ENCODE measurements around the gene FOS.
A peak's percentile ranks its signal among the peaks of the same experiment; 100 is the strongest.

The FOS gene

GRCh38 chr14:75249251-75249957 lies 29.2 kb upstream of the FOS start:
- DNase-seq: peak in 1 of 10 donors; percentile 14
- intact Hi-C loops (cut with DNase I): loop anchor here (10.0 kb wide), 1 partner anchor 55 kb away; no protein-coding TSS in a partner anchor

DNA sequence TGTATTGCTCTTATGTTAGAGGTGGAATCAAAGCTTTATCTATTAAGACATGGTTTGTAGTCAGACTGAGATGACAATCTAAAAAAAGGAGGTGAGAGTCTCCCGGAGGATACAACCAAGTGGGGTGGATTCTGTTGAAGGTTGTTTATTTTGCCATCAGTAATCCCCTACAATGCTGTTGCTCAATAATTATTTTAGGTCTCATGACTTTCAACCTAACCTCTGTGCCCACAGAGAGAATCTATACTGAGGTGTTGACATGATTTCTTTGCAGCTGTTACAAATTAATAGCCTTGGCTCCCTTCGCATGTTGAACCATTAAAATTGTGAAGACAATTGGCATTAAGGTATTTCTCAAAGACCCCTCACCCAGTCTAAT lies 28.7 kb upstream of the FOS start:
- intact Hi-C loops (cut with DNase I): loop anchor here (10.0 kb wide), 1 partner anchor 55 kb away; no protein-coding TSS in a partner anchor
- no peak for DNase-seq

DNA sequence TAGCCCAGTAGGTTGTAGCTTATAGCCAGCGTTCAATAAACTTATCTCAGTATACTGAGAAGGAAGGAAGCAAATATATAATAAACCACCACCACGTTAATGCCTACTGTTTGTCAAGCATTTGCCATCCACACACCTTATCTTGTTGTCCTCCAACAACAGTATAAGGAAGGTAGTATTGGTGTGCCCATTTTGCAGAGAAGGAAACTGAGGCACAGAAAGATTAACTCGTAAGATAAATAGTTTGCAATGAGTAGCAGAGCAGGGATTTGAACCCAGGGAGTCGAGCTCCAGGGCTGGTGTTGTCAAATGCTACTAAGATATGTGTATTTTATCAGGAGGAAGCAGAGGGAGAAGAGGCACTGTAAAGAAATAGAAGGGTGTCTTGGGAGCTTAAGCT lies 27.8 kb upstream of the FOS start:
- intact Hi-C loops (cut with DNase I): no loop called here

GRCh38 chr14:75252254-75252837 lies 26.3 kb upstream of the FOS start:
- intact Hi-C loops (cut with DNase I): no loop called here
- peak in 1 of 10 donors; percentile 43 for DNase-seq

More for the DNA sequence above, 27.8 kb upstream of the FOS start:
- no peak for DNase-seq

GRCh38 chr14:75254381-75254822 lies 24.2 kb upstream of the FOS start:
- DNase-seq: peak in 1 of 10 donors; percentile 63
- intact Hi-C loops (cut with DNase I): no loop called here

DNA sequence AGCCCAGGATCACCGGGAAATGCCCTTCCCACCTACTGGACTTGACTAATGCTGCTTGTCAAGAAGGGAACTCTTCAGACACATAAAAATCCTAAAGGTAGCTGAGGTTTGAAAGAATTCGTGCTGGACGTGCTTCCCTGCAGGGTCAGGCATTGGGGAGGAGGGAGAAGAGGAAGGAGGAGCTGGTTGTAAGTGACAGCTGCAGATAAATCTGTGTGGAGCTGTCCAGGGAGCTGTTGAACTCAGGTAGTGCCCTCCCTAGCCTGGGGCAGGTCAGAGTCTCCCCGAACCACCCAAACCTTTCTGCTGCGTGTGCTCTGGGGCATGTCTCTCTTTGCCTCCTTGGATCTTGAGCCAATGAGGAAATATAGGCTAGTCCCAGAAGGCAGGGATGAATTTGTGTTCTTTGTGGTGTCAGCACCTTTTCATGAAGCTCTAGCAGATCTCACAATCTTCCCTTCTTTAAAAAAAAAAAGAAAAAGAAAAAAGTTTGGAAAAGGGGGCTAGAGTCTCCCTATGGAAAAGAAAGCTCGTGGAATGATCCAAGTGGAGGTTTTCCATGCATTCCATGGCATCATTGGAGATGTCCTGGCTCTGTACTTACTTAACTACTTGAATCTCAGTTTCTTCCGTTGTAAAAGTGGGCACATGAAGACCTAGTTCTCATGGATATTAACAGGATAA lies 23.6 kb upstream of the FOS start:
- no peak for DNase-seq

DNA sequence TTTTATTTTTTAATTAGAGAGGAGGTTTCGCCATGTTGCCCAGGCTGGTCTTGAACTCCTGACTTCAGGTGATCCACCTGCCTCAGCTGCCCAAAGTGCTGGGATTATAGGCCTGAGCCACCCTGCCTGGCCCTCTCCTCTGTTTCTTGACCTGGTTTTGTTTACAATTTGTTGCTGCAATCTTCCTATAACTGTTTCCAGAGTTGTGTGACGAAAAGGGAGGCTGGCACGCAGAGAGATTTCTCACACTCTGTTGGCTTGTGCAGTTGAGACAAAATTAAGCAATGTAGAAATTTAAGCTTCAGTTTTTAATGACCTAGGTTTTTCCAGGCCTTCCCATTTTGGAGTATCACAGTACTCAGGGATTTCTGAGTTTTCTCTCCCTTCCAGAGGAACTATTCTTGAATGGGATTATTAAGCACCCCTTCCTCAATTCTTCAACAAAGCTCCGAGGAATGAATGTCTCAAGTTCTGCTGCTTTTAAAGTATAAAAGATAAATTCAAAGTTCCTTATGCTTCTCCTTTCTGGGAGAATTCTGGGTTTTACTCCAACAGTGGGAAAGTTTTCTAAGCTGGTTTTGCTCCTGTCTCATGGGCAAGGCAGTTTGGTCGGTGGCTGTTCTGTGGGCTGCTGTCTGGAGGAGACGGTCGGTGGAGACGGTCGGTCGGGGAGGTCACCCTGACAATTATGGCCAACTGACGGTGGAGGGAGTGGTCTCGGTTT lies 20.4 kb upstream of the FOS start:
- no peak for DNase-seq
- intact Hi-C loops (cut with DNase I): loop anchor here (2.0 kb wide), 2 partner anchors 19 to 81 kb away; partner anchors contain the start of gene TMED10

More for the DNA sequence above, 23.6 kb upstream of the FOS start:
- intact Hi-C loops (cut with DNase I): no loop called here

DNA sequence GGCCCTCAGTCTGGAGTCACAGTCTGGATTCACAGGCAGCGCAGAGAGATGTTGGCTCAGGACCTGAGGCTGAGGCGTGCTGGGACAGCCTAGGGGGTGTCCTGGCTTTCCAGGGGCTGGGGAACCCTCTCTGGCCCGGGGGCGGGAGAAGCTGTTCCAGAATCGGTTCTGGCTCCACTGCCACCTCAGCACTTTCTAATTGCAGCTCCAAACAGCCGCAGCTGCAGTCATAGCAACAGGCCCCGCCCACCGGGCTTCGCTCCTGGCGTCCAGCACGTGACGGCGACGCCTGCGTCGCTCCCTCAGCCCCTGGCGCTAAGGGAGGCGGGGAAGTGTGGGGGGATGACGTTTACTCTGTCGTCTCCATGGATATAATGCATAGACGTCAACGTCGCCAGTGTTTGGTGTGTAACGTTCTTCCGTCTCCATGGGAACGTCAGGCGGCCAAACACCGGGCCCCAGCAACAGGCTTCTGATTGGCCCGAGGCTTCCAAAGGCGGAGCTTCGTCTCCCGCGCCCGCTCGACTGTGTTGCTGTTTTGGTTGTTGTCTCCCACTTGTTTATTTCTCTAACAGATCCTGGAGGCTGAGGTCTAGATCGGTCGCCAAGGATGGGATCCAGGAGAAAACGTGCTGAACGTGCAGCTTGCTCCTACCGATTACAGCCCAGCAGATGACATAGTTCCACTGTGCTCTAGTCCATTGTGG lies 19.7 kb upstream of the FOS start:
- intact Hi-C loops (cut with DNase I): loop anchor here (1.0 to 2.0 kb wide), 3 partner anchors 18 to 82 kb away; partner anchors contain the start of gene TMED10

DNA sequence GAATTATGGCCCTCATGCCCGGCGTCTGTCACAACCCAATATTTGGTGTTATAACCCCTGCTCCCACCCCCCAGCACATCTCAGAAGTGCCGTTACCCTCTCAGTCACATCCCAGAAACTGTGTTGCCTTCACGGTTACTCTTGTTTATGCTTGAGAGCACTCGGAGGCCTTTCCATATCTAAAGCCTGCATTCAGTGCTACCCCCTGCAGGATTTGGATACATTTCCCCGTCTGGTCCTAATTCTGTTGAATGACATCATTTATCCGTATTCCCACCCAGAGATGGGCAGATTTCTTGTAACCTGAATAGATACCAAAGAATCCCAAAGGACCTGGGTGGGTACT lies 19.1 kb upstream of the FOS start:
- intact Hi-C loops (cut with DNase I): loop anchor here (1.0 to 2.0 kb wide), 3 partner anchors 17 to 83 kb away; partner anchors contain the start of gene TMED10
- DNase-seq: no peak

More for the DNA sequence above, 19.7 kb upstream of the FOS start:
- DNase-seq: peak; percentile 95 to 100 (median 97)

- no peak for DNase-seq
- intact Hi-C loops (cut with DNase I): no loop called here
Measured at GRCh38 chr14:75260025-75260763, 18.4 kb upstream of the FOS start.

DNA sequence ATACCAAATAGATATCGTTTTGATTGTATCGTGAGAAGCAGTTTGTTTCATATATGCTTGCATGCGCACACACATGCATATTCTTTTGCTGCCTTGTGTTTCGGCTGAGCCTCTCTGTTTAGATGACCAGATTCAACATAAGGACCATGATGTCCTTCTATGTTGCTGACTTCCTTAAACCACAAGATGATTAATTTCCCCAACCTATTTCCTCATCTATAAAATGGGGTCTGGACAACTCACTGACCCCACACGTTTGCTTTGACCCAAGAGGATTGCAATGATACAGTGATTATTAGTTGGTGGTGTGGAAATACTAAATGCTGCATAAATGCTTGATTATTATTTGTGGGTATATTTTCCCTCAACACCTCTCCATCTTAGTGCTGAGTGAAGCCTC lies 16.8 kb upstream of the FOS start:
- DNase-seq: no peak
- intact Hi-C loops (cut with DNase I): no loop called here

GRCh38 chr14:75262641-75263040 lies 16.0 kb upstream of the FOS start:
- intact Hi-C loops (cut with DNase I): no loop called here
- DNase-seq: no peak

GRCh38 chr14:75264036-75264435 lies 14.6 kb upstream of the FOS start:
- DNase-seq: no peak
- intact Hi-C loops (cut with DNase I): no loop called here

DNA sequence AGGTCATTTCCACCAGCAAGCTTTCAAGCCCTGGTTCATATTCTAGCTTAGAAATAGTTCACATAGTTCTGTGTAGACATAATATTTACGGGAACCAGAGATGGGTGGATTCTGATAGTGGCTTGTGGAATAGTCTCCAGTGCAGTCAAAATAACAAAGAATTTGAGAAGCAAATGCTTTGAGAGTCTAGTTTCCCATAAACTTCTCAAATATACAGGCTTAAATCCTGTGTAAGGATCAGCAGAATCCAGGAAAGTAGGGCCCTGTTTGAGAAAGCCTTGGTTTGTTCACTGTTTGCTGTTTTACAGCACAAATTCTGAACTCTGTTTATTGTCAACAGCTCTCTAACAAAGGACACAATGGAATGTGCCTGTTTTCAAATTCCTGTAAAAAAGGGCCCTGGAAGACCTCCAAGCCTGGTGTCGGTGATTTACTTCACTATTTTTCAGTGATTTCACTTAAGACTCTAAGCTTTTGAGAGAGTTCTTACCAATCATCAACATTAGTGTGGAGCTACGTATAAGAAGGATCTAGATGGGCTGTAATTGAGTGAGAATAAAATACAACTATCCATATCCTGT lies 11.4 kb upstream of the FOS start:
- intact Hi-C loops (cut with DNase I): no loop called here
- no peak for DNase-seq

DNA sequence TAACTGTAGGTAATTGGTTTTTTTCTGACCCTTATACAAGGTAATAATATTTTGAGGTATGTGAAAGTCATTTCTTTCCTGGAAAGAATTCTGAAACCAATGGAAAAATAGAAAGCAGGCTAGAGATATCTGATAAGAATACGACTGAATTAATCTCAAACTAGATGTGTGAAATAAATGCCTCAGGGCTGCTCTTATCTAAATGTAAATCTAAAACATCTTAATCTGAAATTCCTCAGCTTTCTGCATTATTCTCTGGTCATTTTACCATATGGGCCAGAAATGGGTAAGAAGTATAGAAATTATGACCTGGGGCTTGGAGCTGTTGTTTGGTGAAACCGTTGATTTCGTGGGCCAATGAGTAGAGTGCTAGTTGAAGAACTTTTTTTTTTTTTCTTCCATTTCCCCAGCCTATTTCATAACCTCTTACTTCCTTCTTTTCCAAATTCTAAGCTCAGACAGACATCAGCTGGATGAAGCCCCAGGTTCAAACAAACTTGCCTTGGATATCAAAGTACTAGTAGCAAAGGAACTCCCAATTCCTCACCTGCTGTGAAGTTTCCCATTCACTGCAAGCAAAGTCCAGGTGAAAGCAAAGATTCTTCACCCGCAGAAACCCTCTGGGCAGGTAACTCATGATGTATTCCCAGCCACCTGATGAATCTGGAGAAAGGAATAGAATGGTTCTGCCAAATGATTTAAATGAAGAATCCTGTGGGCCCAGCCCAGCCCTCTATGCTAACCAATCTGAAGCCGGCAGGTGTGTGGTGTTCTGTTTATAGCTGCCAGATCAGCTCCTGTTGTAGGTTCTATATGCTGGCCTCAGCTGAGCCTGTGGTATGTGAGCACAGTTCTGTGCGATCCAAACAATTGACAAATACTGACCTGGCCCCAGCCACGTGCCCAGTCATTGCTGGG lies 9.7 kb upstream of the FOS start:
- no peak for DNase-seq
- intact Hi-C loops (cut with DNase I): no loop called here

DNA sequence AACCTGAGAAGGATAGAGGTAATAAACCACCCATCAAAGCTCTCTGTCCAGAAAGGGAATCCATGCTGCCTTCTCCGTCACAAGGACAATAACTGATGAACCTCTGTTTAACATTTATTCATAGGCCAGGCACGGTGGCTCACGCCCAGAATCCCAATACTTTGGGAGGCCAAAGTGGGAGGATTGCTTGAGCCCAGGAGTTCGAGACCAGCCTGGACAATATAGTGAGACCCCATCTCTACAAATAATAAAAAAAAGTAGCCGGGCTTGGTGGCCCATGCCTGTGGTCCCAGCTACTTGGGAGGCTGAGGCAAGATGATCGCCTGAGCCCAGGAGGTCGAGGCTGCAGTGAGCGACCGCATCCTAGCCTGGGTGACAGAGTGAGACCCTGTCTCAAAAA lies 7.1 kb upstream of the FOS start:
- peak in 1 of 10 donors; percentile 20 for DNase-seq
- intact Hi-C loops (cut with DNase I): no loop called here

DNA sequence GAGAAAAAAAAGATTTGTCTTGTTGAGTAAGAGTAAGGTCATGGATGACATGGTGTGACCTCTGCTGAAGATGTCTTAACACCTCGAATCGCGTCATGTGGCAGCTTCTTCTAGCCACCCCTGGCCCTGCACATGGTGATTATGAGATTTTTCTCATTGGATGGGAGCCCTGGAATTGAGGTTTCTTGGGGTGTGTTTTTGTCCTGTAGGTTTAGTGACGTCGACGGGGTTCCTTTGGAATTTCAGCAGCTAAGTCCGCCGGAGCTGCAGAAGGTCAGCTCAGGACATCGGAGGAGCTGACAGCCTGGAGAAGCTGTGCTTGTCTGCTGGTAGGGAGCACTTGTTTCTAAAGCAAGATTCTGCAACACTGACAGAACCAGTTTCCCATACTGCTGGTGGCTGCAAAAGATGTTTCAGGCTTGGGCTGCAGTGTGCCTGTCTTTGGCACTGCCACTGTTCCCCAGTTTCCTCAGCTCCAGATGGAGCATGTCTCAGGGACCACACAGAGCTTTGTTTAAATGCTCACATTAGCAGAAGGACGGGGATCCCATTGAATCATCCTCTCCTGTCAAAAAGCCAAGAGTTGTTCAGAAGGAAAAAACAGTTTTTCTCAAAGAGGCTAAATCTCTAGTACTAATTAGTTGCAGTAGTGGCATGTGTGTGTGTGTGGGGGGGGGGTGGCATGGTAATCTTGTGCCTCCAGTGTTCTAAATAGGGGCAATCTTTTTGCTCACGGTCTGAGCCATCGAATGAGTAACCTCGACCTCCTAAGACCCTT lies 5.2 kb upstream of the FOS start:
- DNase-seq: peak in 4 of 10 donors; percentile 20 to 72 (median 34)
- intact Hi-C loops (cut with DNase I): no loop called here

All from posterior cingulate gyrus (tissue), 11 donors.